ENCODE data around the gene CAVIN1.
A peak's percentile ranks its signal among the peaks of the same experiment; 100 is the strongest.
"Not testable (repeated sequence)": the region's sequence is repeated elsewhere in the genome, so short reads cannot be mapped to it uniquely, and the experiment has no call there.

CAVIN1 gene

GRCh38 chr17:42372142-42372541, 50.9 kb downstream of the CAVIN1 start:
- no peak for DNase-seq

- not testable (repeated sequence) for DNase-seq
These were observed 54.1 kb downstream of the CAVIN1 start for GRCh38 chr17:42368797-42369561.

GRCh38 chr17:42368310-42368709, 54.7 kb downstream of the CAVIN1 start:
- not testable (repeated sequence) for DNase-seq

- not testable (repeated sequence) for DNase-seq
These were observed 56.7 kb downstream of the CAVIN1 start for GRCh38 chr17:42366176-42367023.

GRCh38 chr17:42365136-42365535, 57.9 kb downstream of the CAVIN1 start:
- no peak for DNase-seq

GRCh38 chr17:42363767-42364585, 59.1 kb downstream of the CAVIN1 start:
- no peak for DNase-seq

GRCh38 chr17:42363231-42363630, 59.8 kb downstream of the CAVIN1 start:
- DNase-seq = no peak

GRCh38 chr17:42362245-42362961, 60.7 kb downstream of the CAVIN1 start:
- no peak for DNase-seq

GRCh38 chr17:42361781-42362186, 61.3 kb downstream of the CAVIN1 start:
- DNase-seq = peak; percentile 13 to 34

GRCh38 chr17:42360388-42360787, 62.7 kb downstream of the CAVIN1 start:
- DNase-seq = not testable (repeated sequence)

GRCh38 chr17:42359133-42359532, 63.9 kb downstream of the CAVIN1 start:
- no peak for DNase-seq

GRCh38 chr17:42358434-42358833, 64.6 kb downstream of the CAVIN1 start:
- no peak for DNase-seq

- DNase-seq = no peak
These were observed 67.9 kb downstream of the CAVIN1 start for GRCh38 chr17:42354956-42355843.

Data from CD4-positive, alpha-beta T cell treated with Interleukin-1 beta for 1 hour (primary cell).